ENCODE data around the gene MAPKAP1. TPM values are rescaled to one million over a fixed set of nuclear protein-coding genes. Genes with fewer than 3 reads are reported as not detected.

MAPKAP1 gene
- polyA plus RNA-seq, 3 donors = 39.9 to 57.5 (median 44.1) TPM

DNA sequence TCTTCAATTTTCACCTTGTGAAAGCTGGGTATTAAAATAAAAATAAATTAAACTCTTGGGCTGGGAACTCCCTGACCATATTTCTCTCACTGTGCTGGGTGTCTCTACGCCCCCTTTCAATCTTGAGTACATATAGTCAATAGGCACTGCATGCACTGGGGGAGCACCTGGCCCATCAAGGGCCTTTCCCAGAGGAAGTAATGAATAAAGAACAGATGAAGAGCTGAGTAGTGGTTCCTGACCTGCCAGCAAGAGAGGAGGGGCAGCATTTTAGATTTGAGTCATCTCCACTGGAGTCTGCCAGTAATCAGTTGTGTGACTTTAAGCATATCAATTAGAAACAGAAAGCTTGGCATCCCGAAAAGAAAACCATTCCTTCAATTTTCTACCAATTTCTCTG is 6.2 kb downstream of the MAPKAP1 start:
- Histone ChIP-seq H3K4me1 (ENCODE audit: control insufficient read depth in 1 of 2, insufficient read depth in 2 of 2, low read length in 2 of 2) (peaks cover under 1 to 5% of the 10 kb centered on the region in 2 donors), H3K4me3 (replicated peaks in 1 of 3; ENCODE audit: low read depth in 2 of 3, low read length in 3 of 3) (no peak overlapping the region), H3K27ac (ENCODE audit: low read depth in 1 of 2, low read length in 2 of 2) (no peak overlapping the region), H3K79me2 (ENCODE audit: insufficient read depth, low read length) (peaks cover 89% of the 10 kb centered on the region), H3K27me3 (ENCODE audit: control insufficient read depth in 2 of 2, insufficient read depth in 2 of 2, low read length in 2 of 2) (no peaks in the 10 kb centered on the region), H3K9ac (ENCODE audit: insufficient read depth, low read length, poor library complexity, severe bottlenecking) (no peak overlapping the region), H3K36me3 (replicated peaks in 1 of 2; ENCODE audit: control insufficient read depth in 1 of 2, insufficient read depth in 2 of 2, low read length in 2 of 2) (peaks cover 0 to 7% of the 10 kb centered on the region in 2 donors), H3K4me2 (replicated peaks; ENCODE audit: extremely low read depth, low read length, poor library complexity, severe bottlenecking) (no peak overlapping the region), H4K20me1 (ENCODE audit: insufficient read depth, low read length) (peaks cover 58% of the 10 kb centered on the region), H3K9me3 (replicated peaks in 1 of 2; ENCODE audit: control insufficient read depth in 1 of 2, insufficient read depth in 1 of 2, low read length in 2 of 2) (no peaks in the 10 kb centered on the region), H2AFZ (ENCODE audit: insufficient read depth, low read depth, low read length, poor library complexity, severe bottlenecking) (no peak overlapping the region)
- Mint-ChIP-seq H3K27ac (peak overlapping the region in 1 of 7 donors; percentile 79), H3K9me3 (no peaks in the 10 kb centered on the region), H3K4me1 (peaks cover 20% of the 10 kb centered on the region), H3K36me3 (peaks cover 9 to 12% of the 10 kb centered on the region in 2 donors), H3K4me3 (no peak overlapping the region), H3K27me3 (ENCODE audit: low read depth in 3 of 3) (no peaks in the 10 kb centered on the region)
- TF ChIP-seq, protein P1, sequence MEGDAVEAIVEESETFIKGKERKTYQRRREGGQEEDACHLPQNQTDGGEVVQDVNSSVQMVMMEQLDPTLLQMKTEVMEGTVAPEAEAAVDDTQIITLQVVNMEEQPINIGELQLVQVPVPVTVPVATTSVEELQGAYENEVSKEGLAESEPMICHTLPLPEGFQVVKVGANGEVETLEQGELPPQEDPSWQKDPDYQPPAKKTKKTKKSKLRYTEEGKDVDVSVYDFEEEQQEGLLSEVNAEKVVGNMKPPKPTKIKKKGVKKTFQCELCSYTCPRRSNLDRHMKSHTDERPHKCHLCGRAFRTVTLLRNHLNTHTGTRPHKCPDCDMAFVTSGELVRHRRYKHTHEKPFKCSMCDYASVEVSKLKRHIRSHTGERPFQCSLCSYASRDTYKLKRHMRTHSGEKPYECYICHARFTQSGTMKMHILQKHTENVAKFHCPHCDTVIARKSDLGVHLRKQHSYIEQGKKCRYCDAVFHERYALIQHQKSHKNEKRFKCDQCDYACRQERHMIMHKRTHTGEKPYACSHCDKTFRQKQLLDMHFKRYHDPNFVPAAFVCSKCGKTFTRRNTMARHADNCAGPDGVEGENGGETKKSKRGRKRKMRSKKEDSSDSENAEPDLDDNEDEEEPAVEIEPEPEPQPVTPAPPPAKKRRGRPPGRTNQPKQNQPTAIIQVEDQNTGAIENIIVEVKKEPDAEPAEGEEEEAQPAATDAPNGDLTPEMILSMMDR (IDR thresholded peaks at IDR 0.05) = no peak
- DNase-seq = no peak
- intact Hi-C loops (cut with micrococcal nuclease) = loop anchor here in 1 of 2 donors (10.0 kb wide), 1 partner anchor 46 kb away; no protein-coding TSS in a partner anchor
- no CpG with 5 or more reads among the region's 2 CpGs for WGBS (ENCODE audit: insufficient coverage)

DNA sequence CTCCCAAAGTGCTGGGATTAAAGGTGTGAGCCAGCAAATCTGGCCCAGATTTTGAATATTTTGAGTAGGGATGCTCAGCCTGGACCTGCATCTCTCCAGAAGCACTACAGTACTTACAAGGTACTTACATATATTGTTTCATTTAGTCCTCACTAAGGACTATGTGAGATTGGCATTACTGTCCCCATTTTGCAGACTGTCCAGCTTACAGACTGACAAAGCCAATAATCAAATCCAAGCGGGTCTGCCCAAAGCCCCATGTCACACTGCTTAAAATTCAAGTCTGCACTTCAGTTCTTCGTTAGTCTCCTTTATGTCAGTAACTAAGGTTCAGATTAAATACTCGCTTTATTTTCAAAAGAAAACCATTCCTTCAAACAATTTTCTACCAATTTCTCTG is 7.1 kb downstream of the MAPKAP1 start:
- peaks cover 0 to 7% of the 10 kb centered on the region in 2 donors for H3K36me3 ChIP-seq (replicated peaks in 1 of 2; ENCODE audit: control insufficient read depth in 1 of 2, insufficient read depth in 2 of 2, low read length in 2 of 2)
- H3K9me3 ChIP-seq (replicated peaks in 1 of 2; ENCODE audit: control insufficient read depth in 1 of 2, insufficient read depth in 1 of 2, low read length in 2 of 2) = no peaks in the 10 kb centered on the region
- intact Hi-C loops (cut with micrococcal nuclease) = loop anchor here in 1 of 2 donors (10.0 kb wide), 1 partner anchor 45 kb away; no protein-coding TSS in a partner anchor
- H3K9me3 Mint-ChIP-seq = no peaks in the 10 kb centered on the region
- H3K79me2 ChIP-seq (ENCODE audit: insufficient read depth, low read length) = peaks cover 89% of the 10 kb centered on the region
- H3K4me1 ChIP-seq (ENCODE audit: control insufficient read depth in 1 of 2, insufficient read depth in 2 of 2, low read length in 2 of 2) = peaks cover 3 to 6% of the 10 kb centered on the region in 2 donors
- H3K27me3 ChIP-seq (ENCODE audit: control insufficient read depth in 2 of 2, insufficient read depth in 2 of 2, low read length in 2 of 2) = no peaks in the 10 kb centered on the region
- H3K27ac Mint-ChIP-seq = no peak overlapping the region
- no peak overlapping the region for H3K9ac ChIP-seq (ENCODE audit: insufficient read depth, low read length, poor library complexity, severe bottlenecking)
- H4K20me1 ChIP-seq (ENCODE audit: insufficient read depth, low read length) = peaks cover 63% of the 10 kb centered on the region
- no peak for DNase-seq
- H3K4me1 Mint-ChIP-seq = peaks cover 18% of the 10 kb centered on the region
- H3K4me3 ChIP-seq (replicated peaks in 1 of 3; ENCODE audit: low read depth in 2 of 3, low read length in 3 of 3) = no peak overlapping the region
- 100% methylated on average over 1 of the region's 3 CpGs for WGBS (ENCODE audit: insufficient coverage)
- no peak overlapping the region for H3K4me3 Mint-ChIP-seq
- no peak overlapping the region for H3K4me2 ChIP-seq (replicated peaks; ENCODE audit: extremely low read depth, low read length, poor library complexity, severe bottlenecking)
- H3K36me3 Mint-ChIP-seq = peaks cover 9 to 12% of the 10 kb centered on the region in 2 donors
- H3K27me3 Mint-ChIP-seq (ENCODE audit: low read depth in 3 of 3) = no peaks in the 10 kb centered on the region
- H2AFZ ChIP-seq (ENCODE audit: insufficient read depth, low read depth, low read length, poor library complexity, severe bottlenecking) = no peak overlapping the region
- TF ChIP-seq, protein P1 (IDR thresholded peaks at IDR 0.05) = no peak
- H3K27ac ChIP-seq (ENCODE audit: low read depth in 1 of 2, low read length in 2 of 2) = no peak overlapping the region
